ENCODE data around the gene CALN1. TPM values are rescaled to one million over a fixed set of nuclear protein-coding genes. Genes with fewer than 3 reads are reported as not detected.

Gene CALN1
- total RNA-seq, 1 experiment from 2014 or later, result not detected

GRCh38 chr7:72183835-72184234 lies 228.3 kb downstream of the CALN1 start:
- H3K27me3 ChIP-seq (ENCODE audit: low read length), result no peaks in the 10 kb centered on the region
- H3K27ac ChIP-seq (ENCODE audit: low read length), result no peak overlapping the region
- DNase-seq, result peak; percentile 72
- H3K79me2 ChIP-seq (ENCODE audit: low read length), result no peaks in the 10 kb centered on the region
- H3K4me3 ChIP-seq (ENCODE audit: low read length), result no peak overlapping the region
- H2AFZ ChIP-seq (ENCODE audit: low read length), result no peak overlapping the region
- H4K20me1 ChIP-seq (ENCODE audit: insufficient read depth, low read depth, low read length), result no peaks in the 10 kb centered on the region
- no peaks in the 10 kb centered on the region for H3K4me1 ChIP-seq (ENCODE audit: low read length)
- H3K9ac ChIP-seq (ENCODE audit: low read length), result no peak overlapping the region
- no peaks in the 10 kb centered on the region for H3K9me3 ChIP-seq (ENCODE audit: low read length)
- H3K4me2 ChIP-seq (ENCODE audit: low read depth, low read length, poor library complexity, severe bottlenecking), result no peak overlapping the region
- no peaks in the 10 kb centered on the region for H3K36me3 ChIP-seq (ENCODE audit: insufficient read depth, low read length)
- H3K9me2 ChIP-seq (replicated peaks; ENCODE audit: insufficient read depth, low read length), result no peaks in the 10 kb centered on the region

GRCh38 chr7:72182036-72182435 lies 230.1 kb downstream of the CALN1 start:
- Histone ChIP-seq H3K27ac (ENCODE audit: low read length) (no peak overlapping the region), H3K9ac (ENCODE audit: low read length) (no peak overlapping the region), H3K4me1 (ENCODE audit: low read length) (no peaks in the 10 kb centered on the region), H3K9me2 (replicated peaks; ENCODE audit: insufficient read depth, low read length) (no peaks in the 10 kb centered on the region), H3K27me3 (ENCODE audit: low read length) (no peaks in the 10 kb centered on the region), H4K20me1 (ENCODE audit: insufficient read depth, low read depth, low read length) (no peaks in the 10 kb centered on the region), H3K36me3 (ENCODE audit: insufficient read depth, low read length) (no peaks in the 10 kb centered on the region), H3K79me2 (ENCODE audit: low read length) (no peaks in the 10 kb centered on the region), H2AFZ (ENCODE audit: low read length) (no peak overlapping the region), H3K4me3 (ENCODE audit: low read length) (no peak overlapping the region), H3K9me3 (ENCODE audit: low read length) (no peaks in the 10 kb centered on the region), H3K4me2 (ENCODE audit: low read depth, low read length, poor library complexity, severe bottlenecking) (no peak overlapping the region)
- no peak for DNase-seq

- Histone ChIP-seq H3K79me2 (ENCODE audit: low read length) (no peaks in the 10 kb centered on the region), H3K36me3 (ENCODE audit: insufficient read depth, low read length) (no peaks in the 10 kb centered on the region), H3K27ac (ENCODE audit: low read length) (no peak overlapping the region), H3K4me2 (ENCODE audit: low read depth, low read length, poor library complexity, severe bottlenecking) (no peak overlapping the region), H3K9me2 (replicated peaks; ENCODE audit: insufficient read depth, low read length) (no peaks in the 10 kb centered on the region), H3K4me1 (ENCODE audit: low read length) (no peaks in the 10 kb centered on the region), H3K4me3 (ENCODE audit: low read length) (no peak overlapping the region), H3K9ac (ENCODE audit: low read length) (no peak overlapping the region), H3K9me3 (ENCODE audit: low read length) (no peaks in the 10 kb centered on the region; the same call in 1 of the 2 replicates), H4K20me1 (ENCODE audit: insufficient read depth, low read depth, low read length) (no peaks in the 10 kb centered on the region), H3K27me3 (ENCODE audit: low read length) (no peaks in the 10 kb centered on the region), H2AFZ (ENCODE audit: low read length) (no peak overlapping the region)
- DNase-seq, result no peak
Measured at GRCh38 chr7:72176875-72177274, 235.3 kb downstream of the CALN1 start.

GRCh38 chr7:72170475-72170874 lies 241.7 kb downstream of the CALN1 start:
- Histone ChIP-seq H3K79me2 (ENCODE audit: low read length) (no peaks in the 10 kb centered on the region), H3K4me2 (ENCODE audit: low read depth, low read length, poor library complexity, severe bottlenecking) (no peak overlapping the region), H3K9me2 (replicated peaks; ENCODE audit: insufficient read depth, low read length) (no peaks in the 10 kb centered on the region), H3K4me1 (ENCODE audit: low read length) (no peaks in the 10 kb centered on the region), H3K9ac (ENCODE audit: low read length) (no peak overlapping the region), H4K20me1 (ENCODE audit: insufficient read depth, low read depth, low read length) (no peaks in the 10 kb centered on the region), H3K4me3 (ENCODE audit: low read length) (no peak overlapping the region), H2AFZ (ENCODE audit: low read length) (no peak overlapping the region), H3K27me3 (ENCODE audit: low read length) (no peaks in the 10 kb centered on the region), H3K9me3 (ENCODE audit: low read length) (no peaks in the 10 kb centered on the region; the same call in 1 of the 2 replicates), H3K36me3 (ENCODE audit: insufficient read depth, low read length) (no peaks in the 10 kb centered on the region), H3K27ac (ENCODE audit: low read length) (no peak overlapping the region)
- no peak for DNase-seq

- no peaks in the 10 kb centered on the region for H3K79me2 ChIP-seq (ENCODE audit: low read length)
- no peak overlapping the region for H3K27ac ChIP-seq (ENCODE audit: low read length)
- H3K4me2 ChIP-seq (ENCODE audit: low read depth, low read length, poor library complexity, severe bottlenecking), result no peak overlapping the region
- peaks cover 6% of the 10 kb centered on the region for H3K9me3 ChIP-seq (ENCODE audit: low read length)
- no peak for DNase-seq
- H4K20me1 ChIP-seq (ENCODE audit: insufficient read depth, low read depth, low read length), result no peaks in the 10 kb centered on the region
- H3K9me2 ChIP-seq (replicated peaks; ENCODE audit: insufficient read depth, low read length), result no peaks in the 10 kb centered on the region
- no peak overlapping the region for H3K4me3 ChIP-seq (ENCODE audit: low read length)
- no peak overlapping the region for H2AFZ ChIP-seq (ENCODE audit: low read length)
- H3K9ac ChIP-seq (ENCODE audit: low read length), result no peak overlapping the region
- no peaks in the 10 kb centered on the region for H3K27me3 ChIP-seq (ENCODE audit: low read length)
- H3K36me3 ChIP-seq (ENCODE audit: insufficient read depth, low read length), result no peaks in the 10 kb centered on the region
- no peaks in the 10 kb centered on the region for H3K4me1 ChIP-seq (ENCODE audit: low read length)
Measured at GRCh38 chr7:72163271-72163670, 248.9 kb downstream of the CALN1 start.

GRCh38 chr7:72161534-72161933 lies 250.6 kb downstream of the CALN1 start:
- Histone ChIP-seq H3K4me1 (ENCODE audit: low read length) (no peaks in the 10 kb centered on the region), H3K79me2 (ENCODE audit: low read length) (no peaks in the 10 kb centered on the region), H3K4me2 (ENCODE audit: low read depth, low read length, poor library complexity, severe bottlenecking) (no peak overlapping the region), H3K4me3 (ENCODE audit: low read length) (no peak overlapping the region), H3K27ac (ENCODE audit: low read length) (no peak overlapping the region), H3K9ac (ENCODE audit: low read length) (no peak overlapping the region), H4K20me1 (ENCODE audit: insufficient read depth, low read depth, low read length) (no peaks in the 10 kb centered on the region), H3K36me3 (ENCODE audit: insufficient read depth, low read length) (no peaks in the 10 kb centered on the region), H3K9me3 (ENCODE audit: low read length) (peaks cover 6% of the 10 kb centered on the region), H2AFZ (ENCODE audit: low read length) (no peak overlapping the region), H3K27me3 (ENCODE audit: low read length) (no peaks in the 10 kb centered on the region), H3K9me2 (replicated peaks; ENCODE audit: insufficient read depth, low read length) (no peaks in the 10 kb centered on the region)
- DNase-seq, result peak; percentile 58

- Histone ChIP-seq H4K20me1 (ENCODE audit: insufficient read depth, low read depth, low read length) (no peaks in the 10 kb centered on the region), H3K9me2 (replicated peaks; ENCODE audit: insufficient read depth, low read length) (no peaks in the 10 kb centered on the region), H3K79me2 (ENCODE audit: low read length) (no peaks in the 10 kb centered on the region), H3K4me2 (ENCODE audit: low read depth, low read length, poor library complexity, severe bottlenecking) (no peak overlapping the region), H3K9ac (ENCODE audit: low read length) (no peak overlapping the region), H3K27ac (ENCODE audit: low read length) (no peak overlapping the region), H2AFZ (ENCODE audit: low read length) (no peak overlapping the region), H3K9me3 (ENCODE audit: low read length) (peaks cover 6% of the 10 kb centered on the region), H3K4me3 (ENCODE audit: low read length) (no peak overlapping the region), H3K36me3 (ENCODE audit: insufficient read depth, low read length) (no peaks in the 10 kb centered on the region), H3K4me1 (ENCODE audit: low read length) (no peaks in the 10 kb centered on the region), H3K27me3 (ENCODE audit: low read length) (no peaks in the 10 kb centered on the region)
- DNase-seq, result no peak
Measured at GRCh38 chr7:72159911-72160310, 252.2 kb downstream of the CALN1 start.

- H3K27me3 ChIP-seq (ENCODE audit: low read length), result no peaks in the 10 kb centered on the region
- no peak overlapping the region for H3K9ac ChIP-seq (ENCODE audit: low read length)
- H2AFZ ChIP-seq (ENCODE audit: low read length), result no peak overlapping the region
- H3K27ac ChIP-seq (ENCODE audit: low read length), result no peak overlapping the region
- DNase-seq, result no peak
- no peaks in the 10 kb centered on the region for H3K79me2 ChIP-seq (ENCODE audit: low read length)
- H3K9me2 ChIP-seq (replicated peaks; ENCODE audit: insufficient read depth, low read length), result no peaks in the 10 kb centered on the region
- H4K20me1 ChIP-seq (ENCODE audit: insufficient read depth, low read depth, low read length), result no peaks in the 10 kb centered on the region
- H3K4me3 ChIP-seq (ENCODE audit: low read length), result no peak overlapping the region
- H3K36me3 ChIP-seq (ENCODE audit: insufficient read depth, low read length), result no peaks in the 10 kb centered on the region
- H3K9me3 ChIP-seq (ENCODE audit: low read length), result no peaks in the 10 kb centered on the region
- H3K4me1 ChIP-seq (ENCODE audit: low read length), result no peaks in the 10 kb centered on the region
- no peak overlapping the region for H3K4me2 ChIP-seq (ENCODE audit: low read depth, low read length, poor library complexity, severe bottlenecking)
Measured at GRCh38 chr7:72156671-72157070, 255.5 kb downstream of the CALN1 start.

- no peaks in the 10 kb centered on the region for H3K4me1 ChIP-seq (ENCODE audit: low read length)
- H3K4me2 ChIP-seq (ENCODE audit: low read depth, low read length, poor library complexity, severe bottlenecking), result no peak overlapping the region
- no peaks in the 10 kb centered on the region for H3K79me2 ChIP-seq (ENCODE audit: low read length)
Measured at GRCh38 chr7:72153132-72153512, 259.0 kb downstream of the CALN1 start.

More at GRCh38 chr7:72153132-72153512, 259.0 kb downstream of the CALN1 start:
- H3K9ac ChIP-seq (ENCODE audit: low read length), result no peak overlapping the region
- no peaks in the 10 kb centered on the region for H4K20me1 ChIP-seq (ENCODE audit: insufficient read depth, low read depth, low read length)
- H3K9me3 ChIP-seq (ENCODE audit: low read length), result no peaks in the 10 kb centered on the region
- H3K36me3 ChIP-seq (ENCODE audit: insufficient read depth, low read length), result no peaks in the 10 kb centered on the region
- no peak for DNase-seq
- H3K4me3 ChIP-seq (ENCODE audit: low read length), result no peak overlapping the region
- H3K27ac ChIP-seq (ENCODE audit: low read length), result no peak overlapping the region
- no peaks in the 10 kb centered on the region; the same call in 1 of the 2 replicates for H3K9me2 ChIP-seq (replicated peaks; ENCODE audit: insufficient read depth, low read length)
- H2AFZ ChIP-seq (ENCODE audit: low read length), result no peak overlapping the region
- no peaks in the 10 kb centered on the region for H3K27me3 ChIP-seq (ENCODE audit: low read length)
